Measurements from ENCODE around the gene DSCAM.
"Not testable (repeated sequence)": the region's sequence is repeated elsewhere in the genome, so short reads cannot be mapped to it uniquely, and the experiment has no call there.

DSCAM gene

GRCh38 chr21:40191616-40192015 is 655.3 kb downstream of the DSCAM start:
- Histone ChIP-seq H3K27ac (no peak overlapping the region), H4K20me1 (no peaks in the 10 kb centered on the region), H3K27me3 (no peaks in the 10 kb centered on the region), H3K4me2 (no peak overlapping the region), H3K4me3 (no peak overlapping the region), H3K4me1 (peaks cover 4 to 7% (median 5%) of the 10 kb centered on the region in 10 experiments; a peak in 17 of 20 replicates), H3K9ac (no peak overlapping the region), H3K9me3 (replicated peaks in 1 of 11) (peaks cover 34 to 46% (median 41%) of the 10 kb centered on the region in 11 experiments; a peak in 21 of 22 replicates), H3K36me3 (no peaks in the 10 kb centered on the region)
- TF ChIP-seq Cebpa-rat (IDR thresholded peaks at IDR 0.05): no peak

GRCh38 chr21:40191196-40191595 is 655.8 kb downstream of the DSCAM start:
- Histone ChIP-seq H3K36me3 (no peaks in the 10 kb centered on the region), H3K9ac (no peak overlapping the region), H3K9me3 (replicated peaks in 1 of 11) (peaks cover 34 to 46% (median 41%) of the 10 kb centered on the region in 11 experiments; a peak in 21 of 22 replicates), H3K4me3 (no peak overlapping the region), H4K20me1 (no peaks in the 10 kb centered on the region), H3K27ac (no peak overlapping the region), H3K4me2 (no peak overlapping the region), H3K4me1 (peaks cover 8 to 11% (median 10%) of the 10 kb centered on the region in 10 experiments; a peak in 17 of 20 replicates), H3K27me3 (no peaks in the 10 kb centered on the region)
- no peak for TF ChIP-seq Cebpa-rat (IDR thresholded peaks at IDR 0.05)

GRCh38 chr21:40187946-40188654 is 658.9 kb downstream of the DSCAM start:
- Histone ChIP-seq H3K9me3 (replicated peaks in 1 of 11) (peaks cover 31 to 48% (median 42%) of the 10 kb centered on the region in 11 experiments; a peak in 21 of 22 replicates), H3K27ac (no peak overlapping the region), H3K9ac (no peak overlapping the region), H3K27me3 (no peaks in the 10 kb centered on the region), H3K4me2 (no peak overlapping the region), H4K20me1 (no peaks in the 10 kb centered on the region), H3K4me1 (peaks cover 11 to 17% (median 15%) of the 10 kb centered on the region in 10 experiments; a peak in 17 of 20 replicates), H3K4me3 (no peak overlapping the region), H3K36me3 (no peaks in the 10 kb centered on the region)
- TF ChIP-seq Cebpa-rat (IDR thresholded peaks at IDR 0.05): no peak

GRCh38 chr21:40187244-40187643 is 659.7 kb downstream of the DSCAM start:
- no peaks in the 10 kb centered on the region for H4K20me1 ChIP-seq
- H3K4me1 ChIP-seq: peaks cover 11 to 17% (median 15%) of the 10 kb centered on the region in 10 experiments; a peak in 17 of 20 replicates
- no peak overlapping the region for H3K4me3 ChIP-seq
- no peak for TF ChIP-seq Cebpa-rat (IDR thresholded peaks at IDR 0.05)
- H3K27me3 ChIP-seq: no peaks in the 10 kb centered on the region
- H3K27ac ChIP-seq: no peak overlapping the region
- H3K36me3 ChIP-seq: no peaks in the 10 kb centered on the region
- H3K9me3 ChIP-seq (replicated peaks in 1 of 11): peaks cover 23 to 43% (median 36%) of the 10 kb centered on the region in 11 experiments
- no peak overlapping the region for H3K9ac ChIP-seq
- H3K4me2 ChIP-seq: peak overlapping the region in 2 of 11 experiments; percentile 13 to 20; a peak in 2 of 22 replicates

- Histone ChIP-seq H3K27ac (no peak overlapping the region), H3K9me3 (replicated peaks in 1 of 11) (peaks cover 11 to 34% (median 30%) of the 10 kb centered on the region in 11 experiments; a peak in 20 of 22 replicates), H3K4me2 (peak overlapping the region in 9 of 11 experiments; percentile 13 to 63 (median 46); a peak in 15 of 22 replicates), H4K20me1 (no peaks in the 10 kb centered on the region), H3K4me1 (peaks cover 11 to 21% (median 15%) of the 10 kb centered on the region in 10 experiments; a peak in 17 of 20 replicates), H3K36me3 (no peaks in the 10 kb centered on the region), H3K9ac (no peak overlapping the region), H3K27me3 (no peaks in the 10 kb centered on the region), H3K4me3 (no peak overlapping the region)
- TF ChIP-seq Cebpa-rat (IDR thresholded peaks at IDR 0.05): no peak
These were observed 660.9 kb downstream of the DSCAM start for GRCh38 chr21:40186045-40186444.

GRCh38 chr21:40185208-40185607 is 661.8 kb downstream of the DSCAM start:
- Histone ChIP-seq H3K4me1 (peaks cover 11 to 29% (median 21%) of the 10 kb centered on the region in 10 experiments; a peak in 17 of 20 replicates), H3K27ac (no peak overlapping the region), H3K27me3 (no peaks in the 10 kb centered on the region), H4K20me1 (no peaks in the 10 kb centered on the region), H3K4me2 (peak overlapping the region in 1 of 11 experiments; percentile 46; a peak in 1 of 22 replicates), H3K9ac (no peak overlapping the region), H3K36me3 (no peaks in the 10 kb centered on the region), H3K4me3 (no peak overlapping the region), H3K9me3 (replicated peaks in 1 of 11) (peaks cover 8 to 28% (median 24%) of the 10 kb centered on the region in 11 experiments; a peak in 20 of 22 replicates)
- TF ChIP-seq Cebpa-rat (IDR thresholded peaks at IDR 0.05): no peak

GRCh38 chr21:40182491-40182890 is 664.5 kb downstream of the DSCAM start:
- H3K4me3 ChIP-seq, H3K9ac ChIP-seq, H3K27me3 ChIP-seq, H3K4me2 ChIP-seq, H4K20me1 ChIP-seq, H3K36me3 ChIP-seq, H3K27ac ChIP-seq: not testable (repeated sequence)
- Histone ChIP-seq H3K4me1 (peaks cover 11 to 54% (median 33%) of the 10 kb centered on the region in 10 experiments; a peak in 17 of 20 replicates), H3K9me3 (replicated peaks in 1 of 11) (peaks cover 0 to 30% (median 12%) of the 10 kb centered on the region in 11 experiments; a peak in 15 of 22 replicates)

- TF ChIP-seq Cebpa-rat (IDR thresholded peaks at IDR 0.05): no peak
- H3K36me3 ChIP-seq: no peaks in the 10 kb centered on the region
- H3K4me1 ChIP-seq: peaks cover 0 to 69% (median 37%) of the 10 kb centered on the region in 10 experiments; a peak in 16 of 20 replicates
- H3K4me2 ChIP-seq: peak overlapping the region in 3 of 11 experiments; percentile 34 to 80 (median 45); a peak in 5 of 22 replicates
- H3K27ac ChIP-seq: no peak overlapping the region
- H3K4me3 ChIP-seq: no peak overlapping the region
- no peak overlapping the region for H3K9ac ChIP-seq
- no peaks in the 10 kb centered on the region for H4K20me1 ChIP-seq
- H3K9me3 ChIP-seq (replicated peaks in 1 of 11): peaks cover 0 to 30% (median 12%) of the 10 kb centered on the region in 11 experiments; a peak in 15 of 22 replicates
- H3K27me3 ChIP-seq: no peaks in the 10 kb centered on the region
These were observed 667.8 kb downstream of the DSCAM start for GRCh38 chr21:40179166-40179565.

GRCh38 chr21:40178726-40179125 is 668.2 kb downstream of the DSCAM start:
- peaks cover 0 to 69% (median 37%) of the 10 kb centered on the region in 10 experiments; a peak in 16 of 20 replicates for H3K4me1 ChIP-seq
- TF ChIP-seq Cebpa-rat (IDR thresholded peaks at IDR 0.05): no peak
- no peak overlapping the region for H3K9ac ChIP-seq
- H3K4me2 ChIP-seq: peak overlapping the region in 3 of 11 experiments; percentile 34 to 86 (median 80); a peak in 3 of 22 replicates
- no peaks in the 10 kb centered on the region for H4K20me1 ChIP-seq
- H3K4me3 ChIP-seq: no peak overlapping the region
- H3K36me3 ChIP-seq: no peaks in the 10 kb centered on the region
- peaks cover 0 to 30% (median 12%) of the 10 kb centered on the region in 11 experiments; a peak in 15 of 22 replicates for H3K9me3 ChIP-seq (replicated peaks in 1 of 11)
- H3K27ac ChIP-seq: no peak overlapping the region
- no peaks in the 10 kb centered on the region for H3K27me3 ChIP-seq

Data from BLaER1 treated with 17β-estradiol and CSF1 and Interleukin-3, amounts not matched to agents 10 nM and 100 nM (cell line).